Epithelial cell of prostate (primary cell): ENCODE results near the gene DHX58.
"Not testable (repeated sequence)": the region's sequence is repeated elsewhere in the genome, so short reads cannot be mapped to it uniquely, and the experiment has no call there.

Experiments used
- DNase-seq: peaks from one replicate; pipeline ENCODE4 v3.0.0-alpha.2; 2011; ENCODE audit warnings: low read depth, low spot score
- H3K27ac ChIP-seq: fragments of 450-650 bp; 2 replicates; pipeline ENCODE4 v1.5.1; 2017; ENCODE audit warnings: mild to moderate bottlenecking

The DHX58 gene

GRCh38 chr17:42112552-42113176 lies at the start of gene DHX58:
TSS of gene DHX58 (minus strand) at chr17:42112714. CDS start at chr17:42111892, 822 bp downstream.
- peak within 1 kb of the TSS; percentile 64 for H3K27ac ChIP-seq
- peak; percentile 54 for DNase-seq

- no peak overlapping the region for H3K27ac ChIP-seq
- no peak for DNase-seq
Observed at GRCh38 chr17:42160531-42160910, 48.0 kb upstream of the DHX58 start.

DNA sequence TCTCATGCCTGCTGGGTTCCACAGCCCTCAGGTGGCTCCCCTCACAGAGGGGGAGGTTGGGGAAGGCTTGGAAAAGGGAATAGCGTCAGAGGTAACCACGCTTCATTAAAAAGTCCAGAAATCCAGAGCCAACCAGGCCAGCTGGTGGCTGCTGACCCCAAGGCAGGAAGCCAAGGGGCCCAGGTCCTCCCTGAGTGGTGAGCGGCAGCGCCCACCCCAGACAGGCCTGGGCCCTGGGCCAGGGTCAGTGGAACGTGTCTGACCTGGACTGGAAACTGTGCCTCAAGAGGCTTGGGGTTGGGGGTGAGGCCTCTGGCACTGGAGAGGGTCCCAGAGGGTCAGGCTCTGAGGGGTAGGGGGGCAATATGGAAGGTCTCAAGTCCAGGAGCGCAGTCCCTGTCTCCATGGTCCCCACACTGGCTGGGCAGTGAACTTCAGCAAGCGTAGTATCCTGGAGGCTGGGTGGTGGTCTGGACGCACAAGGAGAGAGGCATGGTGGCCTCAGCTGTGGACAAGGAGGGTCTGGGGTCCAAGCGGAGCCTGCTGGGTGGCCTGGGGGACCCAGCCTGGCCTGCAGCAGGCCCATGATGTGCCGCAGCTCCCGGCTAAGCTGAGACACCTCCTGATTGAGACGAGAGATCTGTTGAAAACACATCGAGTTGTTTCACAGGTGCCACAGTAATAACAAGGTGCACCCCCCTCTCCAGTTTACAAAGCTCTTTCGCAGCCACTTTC lies 47.4 kb upstream of the DHX58 start:
- no peak overlapping the region for H3K27ac ChIP-seq
- DNase-seq, result no peak

GRCh38 chr17:42155614-42156045 lies 43.1 kb upstream of the DHX58 start:
- peak overlapping the region; percentile 66 for H3K27ac ChIP-seq
- no peak for DNase-seq

DNA sequence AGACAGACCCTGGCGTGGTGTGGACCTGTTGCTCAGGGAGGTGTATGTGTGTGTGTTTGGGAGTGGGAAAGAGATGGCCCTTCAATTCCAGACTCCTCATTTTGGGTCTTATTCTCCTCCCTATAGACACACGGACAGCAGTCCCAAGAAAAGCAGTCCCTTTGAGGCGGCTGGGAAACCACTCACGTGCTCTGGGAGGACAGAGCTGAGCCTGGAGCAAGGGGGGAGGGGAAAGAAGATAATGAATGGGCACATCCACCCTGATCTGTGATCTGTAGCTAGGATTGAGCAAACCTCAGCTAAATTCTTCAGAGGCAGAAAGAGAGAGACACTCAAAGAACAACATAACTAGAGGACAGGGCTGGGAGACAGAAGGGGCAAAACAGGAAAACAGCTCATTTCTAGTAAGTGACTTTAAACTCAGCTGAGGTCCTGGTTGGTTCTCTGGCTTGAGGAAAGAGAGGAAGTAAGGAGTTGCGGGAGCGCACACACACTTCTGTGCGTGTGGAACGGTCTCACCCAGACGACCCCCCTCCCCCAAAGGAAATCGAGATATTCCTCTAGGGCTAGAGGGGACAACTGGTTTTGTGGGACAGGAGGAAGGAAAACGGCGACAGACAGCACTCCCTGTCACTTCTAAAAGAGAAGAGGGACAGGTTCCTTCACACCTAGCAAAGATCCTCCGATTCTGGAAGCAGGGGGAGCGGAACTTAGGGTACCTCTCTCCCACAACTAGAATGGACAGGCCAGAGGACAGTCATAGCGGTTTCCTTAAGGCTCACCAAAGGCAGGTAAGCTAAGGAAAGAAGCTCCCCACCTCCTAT lies 41.6 kb upstream of the DHX58 start:
- DNase-seq, result no peak

DNA sequence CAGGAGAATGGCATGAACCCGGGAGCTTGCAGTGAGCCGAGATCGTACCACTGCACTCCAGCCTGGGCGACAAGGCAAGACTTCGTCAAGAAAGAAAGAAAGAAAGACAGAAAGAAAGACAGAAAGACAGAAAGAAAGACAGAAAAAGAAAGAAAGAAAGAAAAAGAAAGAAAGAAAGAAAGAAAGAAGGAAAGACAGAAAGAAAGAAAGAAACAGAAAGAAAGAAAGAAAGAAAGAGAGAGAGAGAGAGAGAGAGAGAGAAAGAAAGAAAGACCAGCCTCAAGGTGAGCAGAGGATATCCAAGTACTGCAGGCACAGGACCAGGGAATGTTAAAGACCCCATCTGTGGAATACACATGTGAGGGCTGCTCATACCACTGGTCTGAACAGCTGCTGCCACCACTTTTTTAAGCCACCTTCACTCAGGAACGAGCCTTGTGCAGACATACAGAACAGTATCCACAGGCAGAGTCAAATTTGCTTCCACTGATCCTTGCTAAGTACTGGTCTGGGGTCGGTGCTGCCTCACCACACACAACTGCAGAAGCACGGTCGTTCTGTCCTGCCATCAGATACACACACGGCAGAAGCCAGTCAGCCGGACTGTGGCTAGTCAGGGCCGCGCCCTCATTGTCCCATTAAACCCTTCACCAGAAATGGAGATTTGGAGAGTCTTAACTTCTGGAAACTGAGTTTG lies 34.5 kb upstream of the DHX58 start:
- no peak for DNase-seq
- H3K27ac ChIP-seq, result no peak overlapping the region

More for the DNA sequence above, 41.6 kb upstream of the DHX58 start:
- H3K27ac ChIP-seq, result peak overlapping the region; percentile 66

DNA sequence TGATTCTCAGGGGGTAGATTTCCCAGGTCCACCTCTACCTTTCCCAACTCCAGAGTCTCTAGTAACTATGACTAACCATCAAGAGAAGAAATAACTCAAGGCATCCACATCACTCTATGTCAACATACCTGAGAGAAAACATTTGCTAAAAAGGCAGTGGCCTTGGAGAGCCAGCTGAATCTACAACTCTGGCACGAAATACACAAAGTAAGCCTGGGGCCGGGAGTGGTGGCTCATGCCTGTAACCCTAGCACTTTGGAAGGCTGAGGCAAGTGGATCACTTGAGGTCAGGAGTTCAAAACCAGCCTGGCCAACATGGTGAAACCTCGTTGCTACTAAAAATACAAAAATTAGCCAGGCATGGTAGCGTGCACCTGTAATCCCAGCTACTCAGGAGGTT lies 30.6 kb upstream of the DHX58 start:
- H3K27ac ChIP-seq, result peak overlapping the region; percentile 9

DNA sequence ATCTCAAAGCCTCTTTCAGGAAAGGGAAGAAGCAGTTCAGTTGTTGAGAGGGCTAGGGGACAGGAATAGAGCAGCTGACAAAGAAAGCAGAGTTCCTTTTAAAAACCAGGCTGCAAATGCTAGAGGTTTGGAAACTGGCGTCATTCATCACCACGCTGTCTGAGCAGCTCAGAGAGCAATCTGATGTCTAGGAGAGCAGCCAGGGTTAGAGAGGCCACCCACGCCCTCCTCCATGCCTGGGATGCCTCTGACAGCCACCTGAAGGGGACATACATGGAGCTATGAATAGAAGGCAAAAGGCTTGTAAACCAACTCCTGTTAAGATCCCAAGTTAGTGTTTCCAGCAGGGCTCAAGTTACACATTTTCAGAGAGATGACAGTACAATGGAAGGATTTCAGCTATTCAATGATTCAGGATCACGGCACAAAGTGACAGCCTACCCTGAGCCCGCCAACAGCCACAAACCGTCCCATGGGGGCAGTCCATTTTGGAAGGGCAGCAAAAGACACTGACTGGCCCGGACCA lies 29.9 kb upstream of the DHX58 start:
- H3K27ac ChIP-seq, result peak overlapping the region; percentile 9
- DNase-seq, result no peak

More for the DNA sequence above, 30.6 kb upstream of the DHX58 start:
- DNase-seq, result not testable (repeated sequence)

DNA sequence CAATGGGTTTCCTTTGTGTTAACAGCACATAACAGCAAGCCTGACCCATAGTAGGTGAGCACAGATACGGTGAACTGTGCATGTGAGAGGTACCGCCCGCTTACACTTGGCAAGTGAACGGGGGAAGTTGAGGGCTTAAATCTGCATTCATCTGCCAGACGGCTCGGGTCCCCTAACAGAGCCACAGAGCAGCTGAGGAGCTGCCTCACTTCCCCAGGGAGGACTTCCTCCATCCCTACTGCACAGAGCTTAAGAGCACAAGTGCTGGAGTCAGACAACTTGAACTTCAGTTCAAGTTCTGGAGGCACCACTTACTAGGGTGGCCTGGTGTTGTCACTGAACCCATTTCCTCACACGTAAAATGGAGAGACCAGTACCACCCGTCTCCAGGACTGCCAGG lies 28.9 kb upstream of the DHX58 start:
- no peak for DNase-seq

DNA sequence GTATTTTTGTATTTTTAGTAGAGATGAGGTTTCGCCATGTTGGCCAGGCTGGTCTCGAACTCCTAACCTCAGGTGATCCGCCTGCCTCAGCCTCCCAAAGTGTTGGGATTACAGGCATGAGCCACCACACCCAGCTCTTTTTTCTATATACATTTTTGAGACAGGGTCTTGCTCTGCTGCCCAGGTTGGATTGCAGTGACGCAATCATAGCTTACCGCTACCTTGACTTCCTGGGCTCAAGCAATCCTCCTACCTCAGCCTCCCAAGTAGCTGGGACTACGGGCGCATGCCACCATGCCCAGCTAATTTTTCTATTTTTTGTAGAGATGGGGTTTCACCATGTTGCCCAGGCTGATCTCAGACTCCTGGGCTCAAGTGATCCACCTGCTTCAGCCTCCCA lies 28.2 kb upstream of the DHX58 start:
- not testable (repeated sequence) for H3K27ac ChIP-seq

More for the DNA sequence above, 28.9 kb upstream of the DHX58 start:
- no peak overlapping the region for H3K27ac ChIP-seq

DNA sequence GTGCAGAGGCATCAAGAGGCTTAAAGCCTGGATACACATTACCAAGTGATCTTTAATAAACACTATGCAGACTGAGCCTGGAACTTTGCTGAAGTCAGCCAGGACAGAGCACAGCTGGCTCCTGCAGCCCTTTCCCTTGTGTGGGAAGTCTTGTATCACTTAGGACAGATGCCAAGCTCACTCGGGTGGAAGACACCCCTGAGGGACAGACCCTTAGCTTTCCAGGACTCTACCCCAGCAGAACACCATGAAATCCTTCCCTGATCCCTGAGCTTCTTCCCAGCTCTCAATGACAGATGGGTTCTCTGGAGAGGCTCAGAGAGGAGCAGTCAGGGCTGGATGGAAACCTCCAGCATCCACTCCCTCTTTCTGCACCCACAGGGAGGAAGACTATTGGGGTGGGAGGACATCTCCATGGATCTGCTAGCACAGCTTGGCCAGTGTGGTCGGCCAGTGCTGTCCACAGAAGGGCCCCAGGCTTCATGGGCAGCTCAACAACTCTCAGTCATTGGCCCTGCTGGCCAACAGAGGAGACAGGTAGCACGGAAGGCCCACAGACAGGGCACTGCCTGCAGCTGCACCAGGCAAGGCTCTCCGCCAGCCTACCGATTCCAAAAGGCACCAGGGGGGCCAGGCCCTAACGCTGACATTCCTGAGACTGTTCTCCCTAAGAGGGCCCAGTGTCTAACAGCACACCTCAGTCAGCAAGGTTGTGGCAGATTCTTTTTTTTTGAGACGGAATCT lies 26.4 kb upstream of the DHX58 start:
- H3K27ac ChIP-seq, result no peak overlapping the region
- no peak for DNase-seq

More for the DNA sequence above, 28.2 kb upstream of the DHX58 start:
- not testable (repeated sequence) for DNase-seq

DNA sequence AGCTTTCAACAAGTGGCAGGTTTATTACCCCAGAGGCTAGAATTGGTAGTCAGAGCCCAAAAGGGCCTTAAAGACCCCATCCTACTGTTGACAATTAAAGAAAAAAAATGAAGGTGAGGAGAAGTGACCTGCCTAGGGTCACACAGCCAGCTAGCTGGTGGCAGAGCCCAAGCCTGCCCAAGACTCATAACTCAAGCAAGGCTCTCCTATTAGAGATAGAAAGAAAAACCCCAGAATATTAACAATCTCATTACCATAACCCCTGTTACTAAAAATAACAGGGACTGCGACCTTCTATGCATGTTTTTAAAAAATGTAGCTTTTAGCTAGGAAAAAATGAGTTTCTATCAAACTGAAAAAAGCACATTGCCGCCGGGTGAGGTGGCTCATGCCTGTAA lies 24.1 kb upstream of the DHX58 start:
- peak overlapping the region; percentile 70 for H3K27ac ChIP-seq
- DNase-seq, result no peak

DNA sequence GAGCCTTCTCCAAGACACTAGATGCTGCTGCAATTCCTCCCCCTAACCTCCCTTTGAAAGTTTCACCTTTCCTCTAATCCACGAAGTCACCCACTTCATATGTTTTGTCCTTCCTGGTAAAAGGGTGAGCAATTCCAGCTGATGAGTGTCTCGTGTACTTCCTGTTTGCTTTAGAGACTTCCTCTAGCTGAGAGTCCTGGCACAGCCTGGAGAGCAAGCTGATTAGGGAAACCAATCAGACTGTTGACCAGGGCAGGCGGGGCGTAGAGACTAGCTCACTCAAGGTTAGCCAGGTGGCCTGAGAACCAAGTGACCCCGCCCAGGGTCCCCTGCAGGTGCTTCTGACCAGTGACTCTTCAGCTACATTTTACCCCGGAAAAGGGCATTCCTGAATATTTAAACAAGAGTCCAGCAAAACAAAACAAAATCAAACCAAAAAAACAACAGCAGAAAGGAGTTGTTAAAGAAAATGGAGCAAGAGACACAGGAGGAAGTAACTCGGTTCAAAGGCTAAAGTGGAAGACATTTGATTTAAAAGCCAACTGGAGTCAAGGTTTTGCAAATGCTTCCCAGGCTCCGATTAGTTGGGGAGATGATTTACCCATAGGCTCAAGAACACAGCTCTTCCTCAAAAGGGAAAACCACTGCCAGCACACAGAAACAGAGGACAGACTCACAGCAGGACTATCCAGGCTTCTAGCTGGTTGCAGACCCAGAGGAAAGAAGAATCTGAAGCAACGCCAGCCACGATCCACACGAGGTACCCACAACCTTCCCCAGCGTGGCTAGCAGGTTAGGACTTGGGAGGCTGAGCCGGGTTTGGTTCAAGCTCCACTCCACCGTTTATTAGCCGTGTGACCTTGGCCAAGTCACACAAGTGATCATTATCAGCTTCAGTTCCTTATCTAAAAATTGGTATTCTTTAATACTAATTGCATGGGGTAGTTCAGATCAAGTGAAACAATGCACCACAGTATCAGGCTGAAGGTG lies 23.4 kb upstream of the DHX58 start:
- peak overlapping the region; percentile 70 for H3K27ac ChIP-seq
- no peak for DNase-seq

DNA sequence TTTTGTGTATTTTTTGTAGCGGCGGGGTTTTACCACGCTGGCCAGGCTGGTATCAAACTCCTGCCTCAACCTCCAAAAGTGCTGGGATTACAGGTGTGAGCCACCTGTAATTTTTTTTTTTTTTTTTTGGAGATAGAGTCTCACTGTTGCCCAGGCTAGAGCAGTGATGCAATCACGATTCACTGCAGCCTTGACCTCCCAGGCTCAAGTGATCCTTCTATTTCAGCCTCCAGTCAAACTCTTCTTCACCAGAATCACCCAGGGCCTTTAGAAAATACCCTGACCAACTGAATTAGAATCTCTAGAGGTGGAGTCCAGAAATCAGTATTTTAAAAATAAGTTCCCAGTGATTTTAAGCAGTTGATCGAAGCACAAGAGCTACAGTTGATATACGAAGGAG lies 22.6 kb upstream of the DHX58 start:
- peak overlapping the region; percentile 70 for H3K27ac ChIP-seq
- DNase-seq, result no peak

- peak overlapping the region; percentile 70 for H3K27ac ChIP-seq
- no peak for DNase-seq
Observed at GRCh38 chr17:42133461-42134041, 21.0 kb upstream of the DHX58 start.

DNA sequence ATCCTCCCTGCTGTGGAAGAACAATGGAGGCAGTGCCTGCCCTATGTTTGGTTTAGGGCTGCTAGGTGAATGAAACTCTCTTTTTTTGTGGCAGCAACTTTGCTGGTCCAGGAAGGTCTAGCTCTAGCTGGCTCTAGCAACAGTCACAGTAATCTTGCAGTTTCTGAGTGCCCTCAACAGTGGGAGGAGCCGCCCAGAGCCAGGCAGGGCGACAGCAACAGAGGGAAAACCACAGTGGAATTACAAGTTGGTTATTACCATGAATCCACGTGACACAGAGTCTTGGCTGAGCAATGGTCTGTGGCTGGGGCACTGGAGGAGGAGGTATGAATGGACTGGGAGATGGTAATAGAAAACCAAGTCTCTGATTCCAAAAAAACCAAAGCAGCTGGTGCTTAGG lies 20.4 kb upstream of the DHX58 start:
- peak overlapping the region; percentile 70 for H3K27ac ChIP-seq
- no peak for DNase-seq

DNA sequence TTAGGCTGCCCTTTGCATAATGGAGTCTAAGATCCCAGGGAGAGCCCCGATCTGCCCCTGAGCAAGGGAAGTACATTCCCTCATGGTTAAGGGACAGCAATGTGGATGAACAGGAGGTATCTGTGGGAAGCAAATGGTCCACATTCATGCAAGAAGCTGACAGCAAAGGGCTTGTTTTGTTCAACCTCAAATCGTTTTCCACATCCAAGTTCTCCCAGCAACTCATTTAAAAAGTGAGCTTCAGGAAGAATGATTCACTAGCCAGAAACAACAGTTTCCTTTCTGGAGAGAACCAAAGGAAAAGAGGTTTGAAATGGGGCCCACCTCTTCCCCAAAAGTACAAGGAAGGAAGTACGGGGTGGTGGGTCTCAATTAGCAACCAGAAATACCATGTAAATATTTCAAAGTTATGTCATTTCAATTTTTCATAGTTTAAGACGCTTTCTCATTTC lies 19.5 kb upstream of the DHX58 start:
- DNase-seq, result no peak
- H3K27ac ChIP-seq, result no peak overlapping the region

GRCh38 chr17:42131232-42131631 lies 18.7 kb upstream of the DHX58 start:
- no peak for DNase-seq
- H3K27ac ChIP-seq, result no peak overlapping the region
